BJ (cell line): ENCODE data around the gene IL10. TPM values are rescaled to one million over a fixed set of nuclear protein-coding genes. Genes with fewer than 3 reads are reported as not detected.
A peak's percentile ranks its signal among the peaks of the same experiment; 100 is the strongest.

Experiments used
- CTCF ChIA-PET: fragments of 350-600 bp; formaldehyde crosslinking; extraction: SDS; loops from one replicate; lab custom pipeline; 2021; ENCODE audit warnings: antibody characterized with exemption, inconsistent platforms; lab: Yijun Ruan, JAX
- POLR2A ChIA-PET: fragments of 300-600 bp; sonication (Branson Sonifier 250); formaldehyde crosslinking; extraction: SDS; loops from one replicate; lab custom pipeline; 2021; ENCODE audit warnings: antibody characterized with exemption; lab: Charles Lee
- DNase-seq: peaks from one replicate; pipeline ENCODE4 v3.0.0-alpha.2; 2011; ENCODE audit warnings: low read depth
- H3K27me3 ChIP-seq: 2 replicates; pipeline ENCODE4 v1.6.0; 2011; ENCODE audit warnings: low read length; ENCODE audit not compliant: control insufficient read depth, insufficient read depth
- H3K36me3 ChIP-seq: 2 replicates; pipeline ENCODE4 v1.5.1; 2011; ENCODE audit warnings: low read length; ENCODE audit not compliant: control insufficient read depth, insufficient read depth
- H3K4me3 ChIP-seq: 2 replicates; pipeline ENCODE4 v1.5.1; 2011; ENCODE audit warnings: low read depth, mild to moderate bottlenecking, control low read depth, low read length
- polyA plus RNA-seq: library from polyadenylated mRNA; depleted of rRNA; stranded (reverse); fragments of >200 nt; gene quantifications from 2 replicates; pipeline ENCODE4 v1.2.3, GENCODE V29; 2011
- TF ChIP-seq, protein P1 (sequence below): IDR thresholded peaks from 2 replicates; pipeline ENCODE4 v1.5.1; 2011; ENCODE audit warnings: low read depth, mild to moderate bottlenecking, control low read depth, inconsistent platforms, low read length, moderate library complexity; ENCODE audit not compliant: insufficient read depth

IL10 gene
- polyA plus RNA-seq, 1 experiment: not detected

DNA sequence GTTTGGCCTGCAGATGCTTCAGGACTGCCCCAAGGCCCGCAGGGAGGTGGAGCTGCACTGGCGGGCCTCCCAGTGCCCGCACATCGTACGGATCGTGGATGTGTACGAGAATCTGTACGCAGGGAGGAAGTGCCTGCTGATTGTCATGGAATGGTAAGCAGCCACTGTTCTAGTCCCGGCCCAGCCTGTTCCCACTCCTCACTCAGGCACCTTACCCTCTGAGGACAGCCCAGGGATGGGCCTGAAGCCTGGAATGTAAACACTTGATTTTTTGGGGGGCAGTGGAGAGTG, 43.7 kb downstream of the IL10 start:
- H3K27me3 ChIP-seq: no peaks in the 10 kb centered on the region
- no peak for DNase-seq
- ChIA-PET CTCF (interaction anchor here (0.9 to 6.5 kb wide), 5 partner anchors 80 to 183 kb away, joined by 3 to 46 read pairs (median 3); no protein-coding TSS in a partner anchor), POLR2A (interaction anchor here (0.5 kb wide), 1 partner anchor 946 kb away, joined by 3 read pairs; no protein-coding TSS in a partner anchor)
- TF ChIP-seq, protein P1, sequence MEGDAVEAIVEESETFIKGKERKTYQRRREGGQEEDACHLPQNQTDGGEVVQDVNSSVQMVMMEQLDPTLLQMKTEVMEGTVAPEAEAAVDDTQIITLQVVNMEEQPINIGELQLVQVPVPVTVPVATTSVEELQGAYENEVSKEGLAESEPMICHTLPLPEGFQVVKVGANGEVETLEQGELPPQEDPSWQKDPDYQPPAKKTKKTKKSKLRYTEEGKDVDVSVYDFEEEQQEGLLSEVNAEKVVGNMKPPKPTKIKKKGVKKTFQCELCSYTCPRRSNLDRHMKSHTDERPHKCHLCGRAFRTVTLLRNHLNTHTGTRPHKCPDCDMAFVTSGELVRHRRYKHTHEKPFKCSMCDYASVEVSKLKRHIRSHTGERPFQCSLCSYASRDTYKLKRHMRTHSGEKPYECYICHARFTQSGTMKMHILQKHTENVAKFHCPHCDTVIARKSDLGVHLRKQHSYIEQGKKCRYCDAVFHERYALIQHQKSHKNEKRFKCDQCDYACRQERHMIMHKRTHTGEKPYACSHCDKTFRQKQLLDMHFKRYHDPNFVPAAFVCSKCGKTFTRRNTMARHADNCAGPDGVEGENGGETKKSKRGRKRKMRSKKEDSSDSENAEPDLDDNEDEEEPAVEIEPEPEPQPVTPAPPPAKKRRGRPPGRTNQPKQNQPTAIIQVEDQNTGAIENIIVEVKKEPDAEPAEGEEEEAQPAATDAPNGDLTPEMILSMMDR: no peak
- H3K36me3 ChIP-seq: peaks cover 29% of the 10 kb centered on the region
- no peak overlapping the region for H3K4me3 ChIP-seq

DNA sequence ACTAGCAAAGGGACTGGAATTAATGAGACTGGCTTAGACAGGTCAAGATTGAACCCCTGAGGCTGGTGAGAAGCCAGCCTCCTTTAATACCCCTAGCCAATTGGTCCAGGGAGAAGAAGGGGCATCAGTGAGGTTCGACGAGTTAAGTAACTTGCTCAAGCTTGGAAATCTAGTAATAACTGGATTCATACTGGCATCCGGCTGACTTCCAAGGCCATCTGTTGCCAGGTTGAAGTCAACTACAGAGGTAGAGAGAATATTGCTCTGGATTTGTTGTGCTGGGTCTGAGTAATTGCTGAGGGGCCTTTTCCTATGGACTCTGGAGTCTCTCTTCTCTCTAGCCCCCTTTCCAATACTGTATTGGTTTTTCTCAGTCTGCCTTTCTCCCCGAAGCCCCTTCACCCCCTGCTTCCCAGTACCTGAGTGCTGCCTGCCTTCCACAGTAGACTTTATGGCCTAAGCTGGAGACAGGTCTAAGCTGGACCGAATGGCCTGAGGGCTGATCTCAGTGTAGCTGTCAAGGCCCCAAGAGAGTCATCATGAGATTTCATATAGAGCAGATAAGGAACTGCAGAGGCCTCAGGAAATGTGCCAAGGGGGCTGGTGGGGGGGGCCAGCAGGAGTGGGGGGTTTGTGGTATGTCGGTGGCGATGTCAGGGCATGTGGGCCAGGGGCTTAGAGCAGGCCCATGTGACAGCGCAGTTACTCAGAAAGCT, 44.2 kb downstream of the IL10 start:
- no peak overlapping the region for H3K4me3 ChIP-seq
- CTCF ChIA-PET: interaction anchor here (0.9 to 6.5 kb wide), 13 partner anchors 7 to 186 kb away, joined by 3 to 55 read pairs (median 6); no protein-coding TSS in a partner anchor
- no peak for DNase-seq
- POLR2A ChIA-PET: interaction anchor here (0.5 kb wide), 1 partner anchor 946 kb away, joined by 3 read pairs; no protein-coding TSS in a partner anchor
- peaks cover 27% of the 10 kb centered on the region for H3K36me3 ChIP-seq
- TF ChIP-seq, protein P1: no peak
- no peaks in the 10 kb centered on the region for H3K27me3 ChIP-seq

DNA sequence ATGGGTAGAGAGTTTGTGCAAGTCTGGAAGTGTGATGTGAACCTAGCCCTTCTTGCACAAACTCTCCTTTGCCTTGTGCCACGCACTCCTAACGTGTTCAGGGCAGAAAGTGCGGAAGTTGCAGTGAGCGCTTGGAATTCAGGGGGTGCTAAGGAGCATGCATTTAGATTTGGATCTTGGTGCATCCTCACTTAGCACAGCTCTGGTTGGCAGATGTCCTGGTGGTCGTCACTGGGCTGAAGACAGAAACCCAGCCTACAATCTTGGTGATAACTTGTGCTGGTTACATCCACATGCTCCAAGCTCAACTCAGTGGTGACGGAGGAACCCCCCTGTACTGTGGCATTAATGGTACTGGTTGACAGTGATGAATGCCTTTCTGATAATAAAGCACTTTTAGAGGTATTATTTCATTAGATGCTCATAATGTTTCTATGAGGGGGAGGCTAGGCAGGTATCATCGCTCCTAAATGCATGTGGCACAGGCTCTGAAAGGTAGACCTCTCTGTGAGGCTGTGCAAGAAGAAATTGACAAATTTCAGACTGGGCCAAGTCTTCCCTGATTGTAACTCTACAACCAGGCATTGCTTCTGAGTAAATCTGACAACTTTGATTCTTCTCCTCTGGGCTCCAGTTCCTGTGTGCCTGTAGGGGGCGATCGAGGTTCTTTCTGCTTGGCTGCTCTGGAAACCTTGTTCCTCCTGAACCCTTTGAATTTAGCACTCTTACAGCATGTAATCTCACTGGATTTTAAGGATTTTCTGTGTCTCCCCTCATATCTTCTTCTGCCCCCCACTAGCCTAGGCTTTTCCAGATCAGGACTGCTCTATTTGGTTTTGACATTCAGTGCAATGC, 47.0 kb downstream of the IL10 start:
- ChIA-PET CTCF (interaction anchor here (0.6 to 6.5 kb wide), 46 partner anchors 10 to 351 kb away, joined by 3 to 55 read pairs (median 5); partner anchors contain the start of genes DYRK3, EIF2D, IL19 and IL20), POLR2A (no interaction called here)
- no peak for DNase-seq
- TF ChIP-seq, protein P1: peak; percentile 79
- Histone ChIP-seq H3K27me3 (no peaks in the 10 kb centered on the region), H3K4me3 (no peak overlapping the region), H3K36me3 (peaks cover 8% of the 10 kb centered on the region)

DNA sequence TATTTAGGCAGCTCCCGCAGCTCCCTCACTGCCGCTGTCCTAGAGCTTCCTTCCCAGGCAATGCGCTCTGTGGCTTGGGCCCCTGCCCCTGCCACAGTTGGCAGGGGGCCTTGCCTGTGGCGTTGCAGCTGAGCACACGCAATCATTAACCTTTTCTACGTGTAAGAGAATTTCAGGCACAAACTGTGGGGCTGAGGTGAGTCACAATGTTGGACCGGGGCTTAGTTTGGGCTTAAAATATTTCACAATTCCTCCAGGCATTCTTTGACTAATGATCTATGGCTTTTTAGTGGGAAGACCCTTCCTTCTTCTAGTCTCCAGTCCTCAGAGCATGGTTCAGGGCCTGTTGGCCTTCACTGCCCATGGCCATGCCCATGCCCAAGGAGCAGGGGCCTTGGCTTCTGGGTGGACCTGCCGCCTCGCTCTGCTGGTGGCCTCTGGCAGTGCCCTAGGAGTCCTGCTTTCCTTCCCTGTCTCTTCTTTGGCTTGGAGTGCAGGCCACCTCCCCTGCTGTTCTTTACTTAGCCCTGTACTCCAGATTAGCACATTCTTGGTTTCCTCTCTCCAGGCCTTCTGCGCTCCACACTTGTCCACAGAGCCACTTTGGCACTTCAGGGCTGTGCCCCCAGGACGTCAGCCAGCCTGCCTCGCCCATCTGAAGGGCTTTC, 48.4 kb downstream of the IL10 start:
- Histone ChIP-seq H3K27me3 (no peaks in the 10 kb centered on the region), H3K36me3 (0 out of 2 replicates have a peak, but pooled peaks cover 1% of the 10 kb centered on the region), H3K4me3 (no peak overlapping the region)
- CTCF ChIA-PET: interaction anchor here (0.9 to 6.5 kb wide), 16 partner anchors 9 to 259 kb away, joined by 3 to 55 read pairs (median 6); partner anchors contain the start of gene DYRK3
- POLR2A ChIA-PET: no interaction called here
- peak; percentile 43 for DNase-seq
- TF ChIP-seq, protein P1: no peak
